H1 (cell line): ENCODE measurements around the gene USP35. TPM values are rescaled to one million over a fixed set of nuclear protein-coding genes. Genes with fewer than 3 reads are reported as not detected.

Experiments used
- CTCF ChIA-PET: fragments of 300-600 bp; sonication (Branson Sonifier 250); formaldehyde crosslinking; loops from one replicate; lab custom pipeline; 2021; ENCODE audit not compliant: partially characterized antibody; lab: Charles Lee
- POLR2A ChIA-PET: fragments of 300-600 bp; sonication (Branson Sonifier 250); formaldehyde crosslinking; loops from one replicate; lab custom pipeline; 2021; ENCODE audit warnings: inconsistent platforms; ENCODE audit not compliant: partially characterized antibody; lab: Charles Lee
- DNase-seq, 2 experiments: peaks; one replicate each; pipeline versions ENCODE4 v3.0.0 to v3.0.0-alpha.2; 2010 to 2022; ENCODE audit warnings: low spot score in 2 of 2, low read depth in 1 of 2, mixed read lengths in 1 of 2
- FAIRE-seq: peaks from 2 replicates; lab custom pipeline; 2011; peaks lifted over from hg19 to GRCh38; lab: Jason Lieb, UNC
- H2AFZ ChIP-seq: 2 replicates; pipeline ENCODE4 v1.8.1; 2012; ENCODE audit warnings: low read length, inconsistent platforms
- H2AK5ac ChIP-seq: 2 replicates; pipeline ENCODE4 v1.6.1; 2013; ENCODE audit warnings: low read depth, low read length
- H2BK120ac ChIP-seq: replicated peaks from 2 replicates; pipeline ENCODE3; 2013; ENCODE audit warnings: low read depth, low read length, inconsistent platforms
- H2BK12ac ChIP-seq: 2 replicates; pipeline ENCODE4 v1.6.1; 2013; ENCODE audit warnings: low read depth, low read length
- H2BK15ac ChIP-seq: 2 replicates; pipeline ENCODE4 v1.6.1; 2013; ENCODE audit warnings: low read length
- H2BK20ac ChIP-seq: 2 replicates; pipeline ENCODE4 v1.6.1; 2013; ENCODE audit warnings: low read length
- H2BK5ac ChIP-seq: 2 replicates; pipeline ENCODE4 v1.6.1; 2013; ENCODE audit warnings: low read depth, low read length
- H3K14ac ChIP-seq: 2 replicates; pipeline ENCODE4 v1.6.1; 2013; ENCODE audit warnings: inconsistent platforms; ENCODE audit not compliant: insufficient read length
- H3K18ac ChIP-seq: 2 replicates; pipeline ENCODE4 v1.6.1; 2013; ENCODE audit warnings: low read length; ENCODE audit errors: extremely low read depth
- H3K23ac ChIP-seq: 2 replicates; pipeline ENCODE4 v1.6.1; 2013; ENCODE audit warnings: inconsistent platforms; ENCODE audit not compliant: insufficient read length
- H3K23me2 ChIP-seq: 2 replicates; pipeline ENCODE4 v1.6.1; 2013; ENCODE audit warnings: low read depth, low read length
- H3K27ac ChIP-seq: 2 replicates; pipeline ENCODE4 v1.6.1; 2011; ENCODE audit warnings: low read depth, low read length, inconsistent platforms
- H3K27me3 ChIP-seq, 4 experiments: replicated peaks in 1 of 4; 1 replicate in 1 of 4; 2 replicates in 3 of 4; pipeline versions ENCODE4 v1.6.1 to v1.8.1; 2011 to 2013; ENCODE audit warnings: low read length in 3 of 4, mild to moderate bottlenecking in 3 of 4, inconsistent platforms in 2 of 4, mixed read lengths in 2 of 4, moderate library complexity in 1 of 4; ENCODE audit not compliant: control insufficient read depth in 3 of 4, insufficient read depth in 3 of 4; ENCODE audit errors: extremely low read depth in 1 of 4
- H3K36me3 ChIP-seq, 4 experiments: 2 replicates each; pipeline versions ENCODE4 v1.6.1 to v1.8.1; 2011 to 2013; ENCODE audit warnings: mild to moderate bottlenecking in 4 of 4, low read length in 3 of 4, moderate library complexity in 2 of 4, control low read depth in 1 of 4, inconsistent platforms in 1 of 4; ENCODE audit not compliant: insufficient read depth in 4 of 4, control insufficient read depth in 2 of 4
- H3K4ac ChIP-seq: replicated peaks from 2 replicates; pipeline ENCODE3; 2013; ENCODE audit warnings: low read length, low read depth, mixed read lengths, inconsistent platforms; ENCODE audit not compliant: insufficient read length
- H3K4me1 ChIP-seq, 4 experiments: replicated peaks in 1 of 4; 1 replicate in 1 of 4; 2 replicates in 3 of 4; pipeline versions ENCODE4 v1.6.1 to v1.8.1; 2011 to 2013; ENCODE audit warnings: low read length in 3 of 4, inconsistent platforms in 2 of 4, mixed read lengths in 1 of 4; ENCODE audit not compliant: insufficient read depth in 4 of 4, control insufficient read depth in 3 of 4
- H3K4me2 ChIP-seq, 2 experiments: 2 replicates each; pipeline versions ENCODE4 v1.6.1 to v1.8.1; 2011 to 2013; ENCODE audit warnings: low read depth in 2 of 2, low read length in 2 of 2, control low read depth in 1 of 2, inconsistent platforms in 1 of 2, mild to moderate bottlenecking in 1 of 2; ENCODE audit not compliant: insufficient read depth in 1 of 2
- H3K4me3 ChIP-seq, 4 experiments: fragments of 200-600, 300-600 bp in 1 of 4; sonication (generic), shearing (Covaris generic), sonication (Bioruptor Twin) in 1 of 4; 2 replicates each; pipeline versions ENCODE4 v1.5.1 to v1.8.1; 2011 to 2016; ENCODE audit warnings: low read length in 4 of 4, low read depth in 3 of 4, control low read depth in 2 of 4, inconsistent platforms in 2 of 4, mild to moderate bottlenecking in 2 of 4, mixed read lengths in 1 of 4, moderate library complexity in 1 of 4; ENCODE audit not compliant: insufficient read depth in 2 of 4; ENCODE audit errors: extremely low read depth in 1 of 4
- H3K56ac ChIP-seq: replicated peaks from 2 replicates; pipeline ENCODE3; 2013; ENCODE audit warnings: low read depth, mild to moderate bottlenecking, mixed read lengths, low read length, inconsistent platforms; ENCODE audit not compliant: insufficient read length
- H3K79me1 ChIP-seq: 2 replicates; pipeline ENCODE4 v1.6.1; 2013; ENCODE audit warnings: low read depth, low read length, control low read depth
- H3K79me2 ChIP-seq, 2 experiments: 2 replicates each; pipeline versions ENCODE4 v1.6.1 to v1.8.1; 2012 to 2013; ENCODE audit warnings: low read length in 2 of 2, mild to moderate bottlenecking in 2 of 2, inconsistent platforms in 1 of 2; ENCODE audit not compliant: insufficient read depth in 2 of 2, control insufficient read depth in 1 of 2
- H3K9ac ChIP-seq, 4 experiments: replicated peaks in 1 of 4; 1 replicate in 1 of 4; 2 replicates in 3 of 4; pipeline versions ENCODE4 v1.6.1 to v1.8.1; 2011 to 2013; ENCODE audit warnings: low read depth in 3 of 4, low read length in 3 of 4, control low read depth in 2 of 4, mild to moderate bottlenecking in 2 of 4, moderate library complexity in 2 of 4, inconsistent platforms in 1 of 4; ENCODE audit errors: extremely low read depth in 1 of 4
- H3K9me3 ChIP-seq, 2 experiments: 2 replicates each; pipeline versions ENCODE4 v1.6.1 to v1.8.1; 2012 to 2013; ENCODE audit warnings: mild to moderate bottlenecking in 2 of 2, moderate library complexity in 2 of 2, control low read depth in 1 of 2, inconsistent platforms in 1 of 2, low read depth in 1 of 2, low read length in 1 of 2, mixed read lengths in 1 of 2; ENCODE audit not compliant: insufficient read depth in 2 of 2
- H4K20me1 ChIP-seq, 2 experiments: replicated peaks in 1 of 2; 2 replicates each; pipeline versions ENCODE3 to v1.8.1; 2011 to 2013; ENCODE audit warnings: inconsistent platforms in 2 of 2, low read length in 2 of 2, mild to moderate bottlenecking in 1 of 2; ENCODE audit not compliant: insufficient read depth in 2 of 2, control insufficient read depth in 1 of 2
- H4K5ac ChIP-seq: 2 replicates; pipeline ENCODE4 v1.6.1; 2013; ENCODE audit warnings: low read length, low read depth, mixed read lengths, inconsistent platforms; ENCODE audit not compliant: insufficient read length
- H4K8ac ChIP-seq: 2 replicates; pipeline ENCODE4 v1.8.0; 2013; ENCODE audit warnings: mild to moderate bottlenecking, moderate library complexity, low read length, inconsistent platforms; ENCODE audit not compliant: insufficient read depth; ENCODE audit errors: extremely low read depth
- H4K91ac ChIP-seq: replicated peaks from 2 replicates; pipeline ENCODE3; 2013; ENCODE audit warnings: low read length, mixed read lengths, inconsistent platforms; ENCODE audit not compliant: insufficient read length
- BCL11A ChIP-seq, 2 experiments: IDR thresholded peaks; one replicate each; pipeline ENCODE4 v1.6.1; 2011; ENCODE audit warnings: low read depth in 2 of 2, low read length in 2 of 2, mild to moderate bottlenecking in 2 of 2
- GABPA ChIP-seq: IDR thresholded peaks from 2 replicates; pipeline ENCODE4 v1.6.1; 2011; ENCODE audit warnings: mild to moderate bottlenecking, low read length, moderate library complexity, borderline replicate concordance; ENCODE audit not compliant: insufficient read depth
- RBBP5 ChIP-seq: IDR thresholded peaks from 2 replicates; pipeline ENCODE4 v1.7.1; 2012; ENCODE audit warnings: low read depth, mild to moderate bottlenecking, inconsistent platforms, low read length, moderate library complexity, borderline replicate concordance
- SP2 ChIP-seq: IDR thresholded peaks from 2 replicates; pipeline ENCODE4 v1.6.1; 2012; ENCODE audit warnings: mild to moderate bottlenecking, low read length, inconsistent platforms
- TAF1 ChIP-seq: IDR thresholded peaks from 2 replicates; pipeline ENCODE4 v1.6.1; 2011; ENCODE audit warnings: mild to moderate bottlenecking, low read depth, low read length
- TCF12 ChIP-seq: IDR thresholded peaks from 2 replicates; pipeline ENCODE4 v1.6.1; 2011; ENCODE audit warnings: low read depth, mild to moderate bottlenecking, low read length
- polyA plus RNA-seq, 7 experiments: library from polyadenylated mRNA; depleted of rRNA in 3 of 7; stranded (reverse) in 5 of 7; unstranded in 2 of 7; fragments of >200 nt in 5 of 7; fragments of 200-250 nt in 2 of 7; gene quantifications; 1 replicate in 5 of 7; 2 replicates in 1 of 7; 4 replicates in 1 of 7; pipeline versions ENCODE4 v1.2.1 to v1.2.3, GENCODE V29; 2011 to 2013; ENCODE audit warnings: missing spikeins in 2 of 7, mixed read lengths in 2 of 7
- total RNA-seq: library from RNA; stranded (reverse); fragmentation: NEBNext Ultra II Directional; extraction: Animal tissue kit (Norgen Biotek cat#: 25700); gene quantifications from 2 replicates; pipeline ENCODE4 v1.2.1, GENCODE V29; 2021

The USP35 gene
- total and polyA plus RNA-seq, 2 of the 8 experiments (the other 6 are each of a cell fraction or from before 2014, with no cell fraction given): 4.6 to 6.8 TPM

- Histone ChIP-seq H2AFZ (no peak overlapping the region), H3K9ac (no peak overlapping the region), H2BK20ac (no peak overlapping the region), H3K79me2 (no peaks in the 10 kb centered on the region), H3K9me3 (no peaks in the 10 kb centered on the region), H3K14ac (no peak overlapping the region), H3K27ac (no peak overlapping the region), H3K4me3 (no peak overlapping the region), H4K91ac (no peak overlapping the region), H4K8ac (no peak overlapping the region), H3K56ac (no peak overlapping the region), H3K79me1 (no peaks in the 10 kb centered on the region), H2AK5ac (no peak overlapping the region), H2BK12ac (no peak overlapping the region), H3K23ac (no peak overlapping the region)
- CTCF ChIA-PET: no interaction called here
- DNase-seq: no peak
- FAIRE-seq: no peak
- TF ChIP-seq GABPA: no peak
- TF ChIP-seq RBBP5: no peak
- TF ChIP-seq TCF12: no peak
- no peak for TF ChIP-seq BCL11A (IDR thresholded peaks at IDR 0.05; ENCODE audit: low read depth in 2 of 2, low read length in 2 of 2)
- no peak for TF ChIP-seq SP2
- TF ChIP-seq TAF1: no peak
- TF ChIP-seq, all 59 proteins: peak for 0
- H3K4me1 ChIP-seq: no peaks in the 10 kb centered on the region
- H2BK15ac ChIP-seq: no peak overlapping the region
- no peak overlapping the region for H3K18ac ChIP-seq
- no peak overlapping the region for H3K4ac ChIP-seq
- POLR2A ChIA-PET: no interaction called here
- H2BK5ac ChIP-seq: no peak overlapping the region
- H3K23me2 ChIP-seq: no peaks in the 10 kb centered on the region
- H3K4me2 ChIP-seq: no peak overlapping the region
- H3K27me3 ChIP-seq: no peaks in the 10 kb centered on the region
- no peaks in the 10 kb centered on the region; a peak in 1 of 8 replicates for H3K36me3 ChIP-seq
- no peak overlapping the region for H4K5ac ChIP-seq
- H2BK120ac ChIP-seq: no peak overlapping the region
- no peaks in the 10 kb centered on the region for H4K20me1 ChIP-seq
These were observed 60.2 kb downstream of the USP35 start for GRCh38 chr11:78248903-78249302.
